RWPE1 (cell line): Measurements from ENCODE around the gene ZNF33A.
A peak's percentile ranks its signal among the peaks of the same experiment; 100 is the strongest.
"Not testable (repeated sequence)": the region's sequence is repeated elsewhere in the genome, so short reads cannot be mapped to it uniquely, and the experiment has no call there.

Experiments
- CTCF ChIA-PET: fragments of 350-600 bp; sonication (Branson Sonifier 250); formaldehyde crosslinking; extraction: SDS; loops from one replicate; lab custom pipeline; 2021; lab: Yijun Ruan, JAX
- POLR2A ChIA-PET: fragments of 400-600 bp; formaldehyde crosslinking; extraction: SDS; loops from one replicate; lab custom pipeline; 2020; ENCODE audit warnings: antibody characterized with exemption; ENCODE audit not compliant: low non-redundant PET; lab: Yijun Ruan, JAX
- DNase-seq: peaks from one replicate; pipeline ENCODE4 v3.0.0; 2012; ENCODE audit warnings: low spot score
- H3K27ac ChIP-seq: fragments of 450-650 bp; 2 replicates; pipeline ENCODE4 v1.5.1; 2017
- TF ChIP-seq, protein P1 (sequence below): fragments of 450-650 bp; conservative IDR thresholded peaks from 2 replicates; pipeline ENCODE4 v1.5.1; 2017; ENCODE audit warnings: low read depth, mild to moderate bottlenecking

ZNF33A gene

DNA sequence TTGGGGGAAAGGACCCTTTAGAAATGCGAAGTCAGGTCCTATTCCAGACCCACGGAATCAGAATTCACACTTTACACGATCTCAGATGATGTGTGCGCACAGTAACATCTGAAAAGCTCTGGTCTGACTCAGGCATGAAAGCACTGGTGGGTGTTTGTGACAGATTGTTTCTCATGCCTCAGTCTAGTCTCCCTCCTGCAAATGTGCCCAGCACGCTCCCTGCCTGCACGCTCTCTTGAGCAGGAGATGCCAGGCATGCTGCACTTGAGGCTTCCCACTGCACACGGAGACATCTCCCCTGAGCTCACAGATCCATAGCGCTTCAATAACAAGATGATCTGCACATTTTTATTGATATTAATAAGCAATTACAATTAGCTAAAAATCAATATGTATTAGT, 60.0 kb downstream of the ZNF33A start:
- ChIA-PET CTCF (interaction anchor here (0.6 to 1.0 kb wide), 2 partner anchors 10 to 94 kb away, joined by 3 to 5 read pairs; no protein-coding TSS in a partner anchor), POLR2A (no interaction called here)
- no peak overlapping the region for H3K27ac ChIP-seq
- no peak for DNase-seq
- TF ChIP-seq, protein P1, sequence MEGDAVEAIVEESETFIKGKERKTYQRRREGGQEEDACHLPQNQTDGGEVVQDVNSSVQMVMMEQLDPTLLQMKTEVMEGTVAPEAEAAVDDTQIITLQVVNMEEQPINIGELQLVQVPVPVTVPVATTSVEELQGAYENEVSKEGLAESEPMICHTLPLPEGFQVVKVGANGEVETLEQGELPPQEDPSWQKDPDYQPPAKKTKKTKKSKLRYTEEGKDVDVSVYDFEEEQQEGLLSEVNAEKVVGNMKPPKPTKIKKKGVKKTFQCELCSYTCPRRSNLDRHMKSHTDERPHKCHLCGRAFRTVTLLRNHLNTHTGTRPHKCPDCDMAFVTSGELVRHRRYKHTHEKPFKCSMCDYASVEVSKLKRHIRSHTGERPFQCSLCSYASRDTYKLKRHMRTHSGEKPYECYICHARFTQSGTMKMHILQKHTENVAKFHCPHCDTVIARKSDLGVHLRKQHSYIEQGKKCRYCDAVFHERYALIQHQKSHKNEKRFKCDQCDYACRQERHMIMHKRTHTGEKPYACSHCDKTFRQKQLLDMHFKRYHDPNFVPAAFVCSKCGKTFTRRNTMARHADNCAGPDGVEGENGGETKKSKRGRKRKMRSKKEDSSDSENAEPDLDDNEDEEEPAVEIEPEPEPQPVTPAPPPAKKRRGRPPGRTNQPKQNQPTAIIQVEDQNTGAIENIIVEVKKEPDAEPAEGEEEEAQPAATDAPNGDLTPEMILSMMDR: no peak

GRCh38 chr10:38072552-38072951, 62.1 kb downstream of the ZNF33A start:
- CTCF ChIA-PET: no interaction called here
- TF ChIP-seq, protein P1: no peak
- H3K27ac ChIP-seq: no peak overlapping the region
- POLR2A ChIA-PET: no interaction called here
- DNase-seq: no peak

- DNase-seq: no peak
- TF ChIP-seq, protein P1: no peak
- no peak overlapping the region for H3K27ac ChIP-seq
- ChIA-PET CTCF (no interaction called here), POLR2A (no interaction called here)
Measured at GRCh38 chr10:38076687-38077086, 66.2 kb downstream of the ZNF33A start.

GRCh38 chr10:38093318-38093717, 82.8 kb downstream of the ZNF33A start:
- POLR2A ChIA-PET, CTCF ChIA-PET: not testable (repeated sequence)

GRCh38 chr10:38093816-38094157, 83.3 kb downstream of the ZNF33A start:
- TF ChIP-seq, protein P1: no peak
- POLR2A ChIA-PET: no interaction called here
- no peak for DNase-seq
- H3K27ac ChIP-seq: peak overlapping the region; percentile 79
- CTCF ChIA-PET: interaction anchor here (0.6 kb wide), 1 partner anchor 105 kb away, joined by 7 read pairs; no protein-coding TSS in a partner anchor

More at GRCh38 chr10:38093318-38093717, 82.8 kb downstream of the ZNF33A start:
- DNase-seq, H3K27ac ChIP-seq: not testable (repeated sequence)

DNA sequence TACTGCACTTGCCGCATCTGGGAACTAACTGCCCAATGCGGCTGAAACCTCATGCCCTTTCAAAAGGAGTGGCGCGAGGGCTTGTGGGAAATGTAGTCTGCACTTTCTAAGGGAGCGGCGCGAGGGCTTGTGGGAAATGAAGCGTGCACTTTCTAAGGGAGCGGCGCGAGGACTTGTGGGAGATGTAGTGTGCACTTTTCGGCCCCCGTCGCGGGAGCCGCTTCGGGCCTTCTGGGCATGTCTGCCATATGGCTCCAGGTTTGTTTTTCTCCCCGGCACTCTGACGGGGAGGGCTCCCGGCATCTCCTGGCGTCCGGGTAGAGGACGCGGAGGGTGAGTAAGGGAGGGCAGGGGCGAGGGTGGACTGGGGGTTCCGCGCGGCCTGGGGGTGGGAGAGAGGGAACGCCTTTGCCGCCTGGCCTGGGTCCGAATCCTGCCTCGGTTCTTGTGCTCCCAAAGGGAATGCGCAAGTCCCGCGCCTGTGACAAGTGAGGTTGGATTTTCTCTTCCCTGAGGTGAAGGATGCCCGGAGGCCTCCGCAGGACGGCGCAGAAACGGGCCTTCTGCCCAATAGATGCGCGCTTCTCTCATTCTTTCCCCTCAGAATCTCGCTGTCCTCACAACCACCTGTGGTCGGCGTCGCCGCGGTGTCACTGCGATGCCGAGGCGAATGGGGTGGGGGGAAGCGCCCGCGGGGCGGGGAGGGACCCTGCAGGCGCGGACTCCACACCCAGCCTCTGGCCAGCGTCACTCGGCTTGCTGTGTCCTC, 83.9 kb downstream of the ZNF33A start, which contains the start of gene ZNF37A:
Gene ZNF37A (plus strand): TSS at position 180 of the 769 bp plus-strand sequence. CDS start 2,281 bp downstream, outside the sequence.
- POLR2A ChIA-PET: no interaction called here
- peak within 1 kb of the TSS; percentile 79 for H3K27ac ChIP-seq
- TF ChIP-seq, protein P1: no peak

More for the DNA sequence above, 83.9 kb downstream of the ZNF33A start, which contains the start of gene ZNF37A:
- DNase-seq: peak; percentile 83
- CTCF ChIA-PET: interaction anchor here (0.6 kb wide), 1 partner anchor 105 kb away, joined by 7 read pairs; no protein-coding TSS in a partner anchor
